Prostate gland (tissue), 2 donors: ENCODE measurements around the gene PRSS1.
"Not testable (repeated sequence)": the region's sequence is repeated elsewhere in the genome, so short reads cannot be mapped to it uniquely, and the experiment has no call there.

Experiments used
- CTCF ChIP-seq, 4 experiments: fragments of 200-600 bp in 2 of 4; fragments of 450-650 bp in 2 of 4; sonication (generic) in 2 of 4; IDR thresholded peaks; 1 replicate in 3 of 4; 2 replicates in 1 of 4; pipeline ENCODE4 v1.5.1; 2016 to 2019; ENCODE audit warnings: antibody characterized with exemption in 4 of 4, mild to moderate bottlenecking in 2 of 4, moderate library complexity in 2 of 4
- POLR2A ChIP-seq: fragments of 450-650 bp; IDR thresholded peaks from one replicate; pipeline ENCODE4 v1.6.1; 2016; ENCODE audit warnings: antibody characterized with exemption, mild to moderate bottlenecking
- POLR2AphosphoS5 ChIP-seq: sonication (generic); formaldehyde crosslinking; IDR thresholded peaks from one replicate; pipeline ENCODE4 v1.6.1; 2017; ENCODE audit warnings: antibody characterized with exemption

GRCh38 chr7:142708726-142709125 lies 40.5 kb upstream of the PRSS1 start:
- TF ChIP-seq CTCF (IDR thresholded peaks at IDR 0.05); POLR2AphosphoS5; POLR2A: not testable (repeated sequence)
